ENCODE results near the gene UGT1A5. TPM values are rescaled to one million over a fixed set of nuclear protein-coding genes. Genes with fewer than 3 reads are reported as not detected.

UGT1A5 gene
- total and polyA plus RNA-seq, 2 of the 4 experiments (the other 2 are of a cell fraction) = not detected

GRCh38 chr2:233700028-233700635 is 12.6 kb upstream of the UGT1A5 start:
- Histone ChIP-seq H3K23ac (ENCODE audit: low read depth, low read length) (no peak overlapping the region), H3K14ac (replicated peaks; ENCODE audit: low read depth, low read length) (no peak overlapping the region), H3K9me3 (ENCODE audit: control insufficient read depth, insufficient read depth, low read length) (no peaks in the 10 kb centered on the region), H3K4me2 (ENCODE audit: low read depth, low read length) (no peak overlapping the region), H2BK20ac (ENCODE audit: low read depth, low read length) (0 out of 2 replicates have a peak overlapping the region, but pooled peaks have one; percentile 39), H3K27me3 (ENCODE audit: control insufficient read depth, insufficient read depth, low read length) (no peaks in the 10 kb centered on the region), H3K79me1 (ENCODE audit: low read depth in 1 of 2, low read length in 2 of 2) (no peaks in the 10 kb centered on the region), H4K5ac (ENCODE audit: low read depth, low read length) (peak overlapping the region; percentile 100), H3K36me3 (ENCODE audit: control insufficient read depth, insufficient read depth, low read length) (no peaks in the 10 kb centered on the region), H3K4me1 (ENCODE audit: control insufficient read depth, insufficient read depth, low read length) (peaks cover 4% of the 10 kb centered on the region), H3K18ac (ENCODE audit: low read depth, low read length) (peak overlapping the region; percentile 100), H2AK9ac (replicated peaks; ENCODE audit: low read depth, low read length, poor library complexity) (no peak overlapping the region), H3K9ac (ENCODE audit: low read depth, low read length) (peak overlapping the region; percentile 48; the same call in 1 of the 2 replicates), H2AK5ac (ENCODE audit: low read depth, low read length) (no peak overlapping the region), H4K20me1 (ENCODE audit: insufficient read depth, low read length) (no peaks in the 10 kb centered on the region), H3K56ac (ENCODE audit: extremely low read depth, insufficient read depth, low read length) (no peak overlapping the region), H3K4me3 (ENCODE audit: insufficient read depth, low read depth, low read length) (no peak overlapping the region), H4K91ac (ENCODE audit: insufficient read depth, low read depth, low read length) (no peak overlapping the region), H3K9me1 (ENCODE audit: insufficient read depth, low read length) (no peaks in the 10 kb centered on the region), H2BK15ac (ENCODE audit: low read depth, low read length) (no peak overlapping the region), H3K27ac (ENCODE audit: insufficient read depth, low read length) (peak overlapping the region; percentile 99; the same call in 1 of the 2 replicates), H2AFZ (replicated peaks; ENCODE audit: low read length, poor library complexity) (no peak overlapping the region), H2BK5ac (ENCODE audit: low read depth, low read length, poor library complexity, severe bottlenecking) (peak overlapping the region; percentile 55), H4K8ac (ENCODE audit: low read depth in 2 of 2, low read length in 2 of 2) (no peak overlapping the region; a peak in 1 of 4 replicates), H3K4ac (ENCODE audit: low read depth, low read length) (no peak overlapping the region; the same call in 1 of the 2 replicates), H2BK120ac (ENCODE audit: low read depth, low read length) (no peak overlapping the region)
- intact Hi-C loops (cut with micrococcal nuclease) (no loop called here), dilution Hi-C loops (cut with HindIII; ENCODE audit: low sequenced_read_pairs, unreplicated experiment) (no loop called here), in situ Hi-C loops (cut with MboI; ENCODE audit: low sequenced_read_pairs) (no loop called here)
- BruUV-seq (replicated peaks) = no TSS peak
- WGBS, 2 experiments (ENCODE audit: extremely low coverage in 2 of 2, insufficient read length in 1 of 2) = no CpG with 5 or more reads among the region's 1 CpG
- CTCF ChIA-PET = no interaction called here
- ATAC-seq (ENCODE audit: low read depth) (peak; percentile 68), DNase-seq (peak; percentile 69)
- POLR2A ChIA-PET (ENCODE audit: unreplicated experiment) = no interaction called here
- TF ChIP-seq USF2 (IDR thresholded peaks at IDR 0.05; ENCODE audit: low read depth, low read length) = no peak
- no peak for TF ChIP-seq BHLHE40 (IDR thresholded peaks at IDR 0.05; ENCODE audit: low read depth, low read length)
- TF ChIP-seq RAD21 (IDR thresholded peaks at IDR 0.05; ENCODE audit: low read length) = no peak
- TF ChIP-seq MAFK (IDR thresholded peaks at IDR 0.05; ENCODE audit: low read depth, low read length) = peak; percentile 38
- TF ChIP-seq NFE2L2 (IDR thresholded peaks at IDR 0.05; ENCODE audit: low read depth, low read length) = peak; percentile 97
- TF ChIP-seq CEBPB (IDR thresholded peaks at IDR 0.05; ENCODE audit: low read depth, low read length) = no peak
- TF ChIP-seq MAZ (IDR thresholded peaks at IDR 0.05; ENCODE audit: borderline replicate concordance, low read depth, low read length) = no peak
- TF ChIP-seq MXI1 (IDR thresholded peaks at IDR 0.05; ENCODE audit: borderline replicate concordance, low read depth, low read length) = no peak
- TF ChIP-seq CHD1 (IDR thresholded peaks at IDR 0.05; ENCODE audit: low read depth, low read length) = no peak
- TF ChIP-seq SMC3 (IDR thresholded peaks at IDR 0.05; ENCODE audit: low read depth, low read length) = no peak
- no peak for TF ChIP-seq ELK1 (IDR thresholded peaks at IDR 0.05; ENCODE audit: borderline replicate concordance, low read depth, low read length)
- no peak for TF ChIP-seq CTCF (conservative IDR thresholded peaks at IDR 0.05; ENCODE audit: low read depth, low read length)
